HPDE6-E6E7 (cell line): Measurements from ENCODE around the gene FAAP20.
A peak's percentile ranks its signal among the peaks of the same experiment; 100 is the strongest.

Experiments
- DNase-seq: peaks from one replicate; pipeline ENCODE4 v3.0.0; 2011; ENCODE audit warnings: missing footprints; ENCODE audit errors: extremely low spot score

Gene FAAP20

GRCh38 chr1:2178875-2179274, 15.7 kb downstream of the FAAP20 start:
- no peak for DNase-seq

DNA sequence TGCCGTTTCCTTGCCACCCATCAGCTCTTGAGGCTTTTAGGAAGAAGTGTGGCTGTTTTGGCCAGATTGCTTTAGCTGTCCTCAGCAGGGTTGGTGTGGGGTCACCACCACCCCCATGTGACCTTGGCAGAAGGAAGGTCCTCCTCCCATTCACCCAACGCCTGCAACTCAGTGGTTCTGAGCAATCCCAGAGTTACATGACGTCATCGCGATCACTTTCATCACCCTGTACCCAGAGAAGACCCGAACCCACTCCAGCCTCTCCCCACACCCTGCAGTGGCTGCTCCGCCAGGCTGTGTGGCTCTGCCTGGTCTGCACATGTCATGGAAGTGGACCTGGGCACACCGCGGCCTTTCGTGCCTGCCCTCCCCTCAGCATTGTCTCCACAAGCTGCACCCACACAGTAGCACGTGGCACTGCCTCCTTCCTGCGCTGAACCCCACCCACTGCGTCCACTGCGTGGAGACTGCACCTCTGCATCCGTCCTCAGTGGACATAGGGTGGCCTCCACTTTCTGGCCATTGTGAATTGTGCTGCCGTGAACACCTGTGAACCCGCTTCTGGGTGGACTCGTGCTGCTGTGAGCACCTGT, 16.5 kb downstream of the FAAP20 start:
- no peak for DNase-seq

DNA sequence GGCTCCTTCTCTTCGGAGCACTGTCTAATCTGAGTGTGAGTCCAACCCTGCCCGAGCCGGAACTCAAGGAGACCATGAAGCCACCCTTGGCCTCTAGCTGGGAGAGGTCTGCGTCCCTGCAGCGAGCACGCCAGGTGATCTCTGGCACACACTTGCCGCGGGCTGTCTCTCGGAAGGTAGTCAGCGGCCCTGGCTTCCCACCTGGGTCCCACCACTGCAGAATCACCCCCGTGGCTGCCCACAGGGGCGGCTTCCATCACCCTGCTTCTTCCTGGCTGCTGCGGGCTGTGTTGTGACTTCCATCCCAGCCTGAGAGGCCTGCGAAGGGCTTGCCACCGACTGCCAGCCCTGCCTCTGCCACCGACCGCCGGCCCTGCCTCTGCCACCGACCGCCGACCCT, 17.0 kb downstream of the FAAP20 start:
- DNase-seq = no peak

- DNase-seq = no peak
These were observed 18.0 kb downstream of the FAAP20 start for GRCh38 chr1:2176615-2177014.

DNA sequence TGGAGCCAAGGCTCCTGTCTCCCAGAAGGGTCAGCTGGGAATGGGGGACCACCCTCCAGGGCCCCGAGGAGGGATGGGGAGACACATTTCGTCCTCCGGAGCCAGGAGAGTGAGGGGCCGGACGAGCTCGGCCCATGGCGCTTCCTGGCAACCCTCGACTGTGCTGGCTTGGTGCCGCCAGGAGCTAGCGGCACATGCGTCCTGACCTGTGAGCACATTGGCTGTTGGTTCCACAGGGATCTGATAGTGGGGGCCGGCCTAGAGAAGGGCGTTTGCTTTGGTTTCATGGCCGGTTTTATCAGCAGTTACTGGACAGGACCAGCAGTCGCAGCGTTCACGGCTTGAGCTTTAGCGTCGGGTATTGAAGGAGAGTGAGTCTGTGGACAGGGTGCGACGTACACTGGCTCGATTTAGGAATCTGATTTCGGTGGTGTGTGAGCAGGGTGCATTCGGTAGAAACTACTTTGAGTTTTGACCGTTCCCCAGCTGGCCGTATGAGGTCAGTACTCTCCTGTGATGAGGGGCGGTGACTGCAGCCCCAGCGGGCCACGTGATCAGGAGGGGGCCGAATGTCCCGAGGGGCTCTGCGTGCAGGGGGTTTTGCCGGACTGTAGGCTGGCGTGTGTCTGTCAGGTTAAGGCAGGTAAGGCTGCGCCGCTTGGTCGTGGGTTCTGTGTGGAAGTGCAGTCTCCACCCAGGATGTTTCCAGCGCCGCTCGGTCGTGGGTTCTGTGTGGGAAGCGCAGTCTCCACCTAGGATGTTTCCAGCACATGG, 18.7 kb downstream of the FAAP20 start:
- DNase-seq = no peak

GRCh38 chr1:2175055-2175414, 19.5 kb downstream of the FAAP20 start:
- DNase-seq = no peak

DNA sequence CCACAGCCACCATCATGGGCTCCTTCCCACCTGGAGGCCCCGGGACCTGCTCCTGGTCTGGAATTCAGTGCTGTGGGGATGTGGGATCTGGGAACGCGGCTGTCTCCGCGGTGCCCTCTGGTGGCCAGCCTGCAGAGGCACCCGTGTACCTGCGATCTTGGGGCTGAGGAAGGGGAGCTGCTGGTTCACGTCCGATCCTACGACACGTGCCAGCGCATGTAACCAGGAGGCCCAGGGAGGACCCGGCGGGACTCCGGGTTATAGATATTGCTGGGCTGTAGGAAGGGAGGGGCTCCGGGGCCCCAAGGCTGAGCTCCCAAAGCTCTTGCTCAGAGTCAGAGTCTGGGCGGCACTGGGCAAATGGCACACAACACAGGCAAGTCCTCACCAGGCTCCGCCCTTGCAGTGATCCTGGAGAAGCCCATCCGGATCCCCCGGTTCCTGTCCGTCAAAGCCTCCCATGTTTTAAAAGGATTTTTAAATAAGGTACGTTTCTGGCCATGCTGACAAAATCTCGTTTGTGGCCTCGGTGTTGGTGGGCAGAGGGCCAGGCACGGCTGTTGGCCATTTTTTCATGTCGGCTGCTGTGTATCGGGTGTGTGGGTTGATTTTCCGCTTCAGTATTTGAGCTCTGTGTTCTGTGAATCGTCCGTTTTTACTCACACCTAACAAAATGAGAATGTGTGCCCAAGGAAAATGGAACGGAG, 20.1 kb downstream of the FAAP20 start:
- peak; percentile 75 for DNase-seq

DNA sequence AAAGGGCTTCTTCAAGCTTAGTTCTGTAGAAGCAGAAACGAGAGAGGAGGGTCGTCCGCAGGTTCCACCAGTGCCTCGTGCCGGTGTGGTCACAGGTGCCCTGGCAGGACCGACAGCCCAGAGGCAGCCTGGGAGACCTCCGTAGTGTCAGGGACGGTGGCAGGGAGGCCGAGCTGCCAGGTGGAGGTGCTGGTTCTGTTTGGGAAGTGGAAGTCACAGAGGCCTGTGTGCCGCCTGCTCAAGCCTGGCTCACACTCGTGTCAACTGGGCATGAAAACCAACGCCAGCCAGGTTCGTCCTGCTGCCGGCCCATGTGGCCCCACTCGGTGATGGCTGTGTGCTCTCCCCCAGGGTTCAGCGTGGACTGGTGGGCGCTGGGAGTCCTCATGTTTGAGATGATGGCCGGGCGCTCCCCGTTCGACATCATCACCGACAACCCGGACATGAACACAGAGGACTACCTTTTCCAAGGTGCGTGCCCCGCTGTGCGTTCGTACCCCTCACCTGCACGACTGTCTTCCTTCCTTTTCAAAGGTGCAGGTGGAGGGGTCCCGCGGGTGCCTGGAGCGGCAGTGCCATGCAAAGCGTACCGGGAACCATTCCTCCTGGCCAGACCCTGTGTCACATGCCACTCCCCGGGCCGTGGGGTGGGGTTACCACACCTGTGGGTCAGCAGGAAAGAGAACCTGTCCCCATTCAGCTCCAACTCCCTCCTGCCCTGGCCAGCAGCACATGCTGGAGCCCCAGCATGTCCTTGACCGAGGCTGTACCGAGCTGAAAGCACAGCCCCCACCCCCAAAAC, 20.8 kb downstream of the FAAP20 start:
- DNase-seq = no peak

GRCh38 chr1:2172551-2173146, 21.9 kb downstream of the FAAP20 start:
- DNase-seq = no peak

DNA sequence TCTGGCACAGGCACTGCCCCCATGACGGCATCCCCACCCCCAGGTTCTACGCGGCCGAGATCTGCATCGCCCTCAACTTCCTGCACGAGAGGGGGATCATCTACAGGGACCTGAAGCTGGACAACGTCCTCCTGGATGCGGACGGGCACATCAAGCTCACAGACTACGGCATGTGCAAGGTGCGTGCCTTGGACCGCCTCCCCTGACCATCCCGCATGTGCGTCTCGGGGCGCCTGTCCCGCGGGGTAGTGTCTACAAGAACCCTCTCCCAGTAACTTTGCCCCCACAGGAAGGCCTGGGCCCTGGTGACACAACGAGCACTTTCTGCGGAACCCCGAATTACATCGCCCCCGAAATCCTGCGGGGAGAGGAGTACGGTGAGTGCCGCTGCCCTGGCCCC, 22.6 kb downstream of the FAAP20 start:
- no peak for DNase-seq

- no peak for DNase-seq
These were observed 24.4 kb downstream of the FAAP20 start for GRCh38 chr1:2170211-2170610.

GRCh38 chr1:2169200-2169836, 25.3 kb downstream of the FAAP20 start:
- DNase-seq = no peak

DNA sequence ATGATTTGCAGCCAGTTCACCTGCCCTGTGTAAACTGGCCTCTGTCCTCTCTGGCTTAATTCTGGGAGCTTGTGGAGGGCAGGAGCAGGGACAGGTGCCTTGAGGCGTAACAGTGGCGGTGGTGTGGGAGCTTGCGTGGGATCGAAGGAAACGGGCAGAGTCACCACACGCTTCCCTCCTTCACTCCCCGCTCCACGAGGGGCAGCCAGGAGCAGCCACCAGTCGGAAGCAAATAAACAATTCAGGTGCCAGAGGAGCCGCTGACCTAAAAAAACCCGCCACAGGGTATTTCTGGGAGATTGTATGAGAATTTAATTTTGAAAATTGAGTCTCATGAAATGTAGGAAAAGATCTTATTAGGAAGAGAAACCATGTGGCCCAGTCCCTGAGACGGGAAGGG, 26.0 kb downstream of the FAAP20 start:
- no peak for DNase-seq

DNA sequence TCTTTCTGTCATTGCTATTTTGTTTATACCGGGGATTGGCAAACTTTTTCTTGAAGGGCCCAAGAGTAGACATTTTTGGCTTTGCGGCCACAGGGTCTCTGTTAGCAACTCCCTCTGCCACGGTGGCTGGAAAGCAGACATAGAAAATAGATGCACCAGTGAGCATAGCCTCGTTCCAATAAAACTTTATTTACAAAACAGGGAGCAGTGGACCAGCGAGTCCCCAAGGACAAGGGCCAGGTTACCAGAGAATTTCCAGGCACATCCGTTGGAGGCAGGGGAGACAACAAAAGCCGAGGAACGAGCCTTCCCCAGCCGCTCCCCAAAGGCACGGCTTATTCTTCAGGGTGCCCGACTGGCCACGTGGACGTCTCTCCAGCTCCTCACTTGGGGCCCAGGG, 26.5 kb downstream of the FAAP20 start:
- DNase-seq = no peak

DNA sequence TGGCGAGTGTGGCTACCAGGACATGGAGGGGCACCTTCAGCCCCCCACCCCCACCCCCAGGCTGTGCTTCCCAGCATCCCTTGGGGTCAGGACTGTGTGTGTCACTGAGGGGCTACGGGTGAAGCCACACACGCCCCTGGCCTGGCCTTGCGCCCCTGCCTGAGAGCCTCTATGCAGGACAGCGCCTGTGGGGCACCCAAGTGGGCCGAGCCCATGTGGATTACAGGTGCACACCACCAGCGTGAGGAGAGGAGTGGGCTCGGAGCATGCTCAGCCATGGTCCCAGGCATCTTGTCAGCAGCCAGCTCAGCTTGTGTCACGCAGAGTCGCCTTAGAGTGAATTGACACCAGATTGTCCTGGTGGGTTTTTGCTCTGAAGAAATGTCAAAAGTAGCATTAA, 27.9 kb downstream of the FAAP20 start:
- DNase-seq = no peak

DNA sequence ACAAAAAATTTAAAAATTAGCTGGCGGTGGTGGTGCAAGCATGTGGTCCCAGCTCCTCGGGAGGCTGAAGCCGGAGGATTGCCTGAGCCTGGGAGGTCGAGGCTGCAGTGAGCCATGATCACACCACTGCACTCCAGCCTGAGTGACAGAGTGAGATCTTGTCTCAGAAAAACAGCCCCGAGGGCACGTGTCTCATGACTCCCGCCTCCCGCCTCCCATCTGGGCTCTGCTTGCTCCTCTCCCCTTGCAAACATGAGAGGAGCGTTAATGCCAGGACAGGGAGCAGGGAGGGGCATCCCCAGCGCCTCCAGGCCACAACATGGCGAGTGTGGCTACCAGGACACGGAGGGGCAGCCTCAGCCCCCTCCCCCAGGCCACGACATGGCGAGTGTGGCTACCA, 28.3 kb downstream of the FAAP20 start:
- no peak for DNase-seq

- no peak for DNase-seq
These were observed 28.9 kb downstream of the FAAP20 start for GRCh38 chr1:2165646-2166045.

DNA sequence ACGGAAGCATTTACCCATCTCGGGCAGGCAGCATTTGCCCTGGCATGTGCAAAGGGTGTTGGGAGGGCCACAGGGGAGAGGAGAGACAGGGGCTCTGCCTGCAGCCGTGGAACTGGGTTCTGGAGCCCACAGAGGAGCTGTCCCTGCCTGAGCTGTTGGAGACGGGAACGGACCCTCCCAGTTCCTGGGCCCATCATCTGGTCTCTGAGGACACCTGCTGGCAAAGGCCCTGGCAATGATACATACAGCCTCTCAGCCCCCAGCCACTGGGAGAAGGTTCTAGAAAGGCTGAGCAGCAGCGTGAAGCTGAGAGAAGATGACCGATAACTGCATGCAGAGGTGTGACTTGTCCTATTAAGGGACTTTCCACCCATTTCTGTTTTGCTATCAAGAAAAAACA, 31.4 kb downstream of the FAAP20 start:
- DNase-seq = no peak

GRCh38 chr1:2160451-2161300, 33.9 kb downstream of the FAAP20 start:
- DNase-seq = no peak

DNA sequence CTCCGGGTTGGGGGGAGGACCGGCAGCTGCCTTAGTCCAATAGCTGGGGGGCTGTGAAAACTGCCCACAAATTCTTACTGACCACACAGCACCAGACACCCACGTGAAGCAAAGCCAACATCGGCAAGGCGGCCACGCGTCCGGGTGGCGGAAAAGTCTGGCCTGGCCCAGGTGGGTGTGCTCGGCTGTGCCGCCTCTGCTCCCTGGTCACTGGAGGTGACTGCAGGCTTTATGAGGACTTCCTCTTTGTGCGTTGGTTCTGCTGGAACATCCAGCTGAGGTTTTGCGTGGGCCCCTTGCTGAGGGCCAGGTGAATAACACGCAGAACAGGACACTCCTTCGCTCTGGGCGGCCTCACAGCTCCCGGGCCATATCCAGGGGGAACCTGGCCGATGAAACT, 35.4 kb downstream of the FAAP20 start:
- no peak for DNase-seq

DNA sequence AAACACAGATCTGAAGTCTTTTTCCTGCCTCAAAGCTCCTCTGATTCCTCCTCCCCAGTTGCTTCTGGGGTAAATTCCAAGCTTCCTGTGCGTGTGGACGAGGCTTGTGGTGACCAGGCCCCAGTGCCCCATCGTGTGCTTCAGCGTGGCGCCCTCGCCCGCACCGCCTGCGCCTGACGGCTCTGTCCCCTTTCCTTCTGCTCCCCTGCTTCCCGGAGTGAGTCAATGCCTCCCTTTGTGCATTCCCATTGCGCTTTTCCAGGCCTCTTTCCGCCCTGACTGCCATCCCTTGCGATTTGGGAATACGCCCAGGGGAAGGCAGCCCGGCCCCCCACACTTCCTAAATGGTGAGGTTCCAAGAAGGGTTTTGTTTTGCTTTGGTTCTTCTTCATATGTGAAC, 36.3 kb downstream of the FAAP20 start:
- no peak for DNase-seq
